HG03135 (cell line): ENCODE data around the gene DENND2A.
A peak's percentile ranks its signal among the peaks of the same experiment; 100 is the strongest.
"Not testable (repeated sequence)": the region's sequence is repeated elsewhere in the genome, so short reads cannot be mapped to it uniquely, and the experiment has no call there.

Source experiments
- ATAC-seq: cut with Tn5 transposase; IDR thresholded peaks from one replicate; pipeline ENCODE4 v1.9.1; 2021; ENCODE audit warnings: mild to moderate bottlenecking, moderate library complexity; ENCODE audit not compliant: unreplicated experiment

Gene DENND2A

GRCh38 chr7:140518370-140519006, 122.1 kb downstream of the DENND2A start:
- ATAC-seq = no peak

DNA sequence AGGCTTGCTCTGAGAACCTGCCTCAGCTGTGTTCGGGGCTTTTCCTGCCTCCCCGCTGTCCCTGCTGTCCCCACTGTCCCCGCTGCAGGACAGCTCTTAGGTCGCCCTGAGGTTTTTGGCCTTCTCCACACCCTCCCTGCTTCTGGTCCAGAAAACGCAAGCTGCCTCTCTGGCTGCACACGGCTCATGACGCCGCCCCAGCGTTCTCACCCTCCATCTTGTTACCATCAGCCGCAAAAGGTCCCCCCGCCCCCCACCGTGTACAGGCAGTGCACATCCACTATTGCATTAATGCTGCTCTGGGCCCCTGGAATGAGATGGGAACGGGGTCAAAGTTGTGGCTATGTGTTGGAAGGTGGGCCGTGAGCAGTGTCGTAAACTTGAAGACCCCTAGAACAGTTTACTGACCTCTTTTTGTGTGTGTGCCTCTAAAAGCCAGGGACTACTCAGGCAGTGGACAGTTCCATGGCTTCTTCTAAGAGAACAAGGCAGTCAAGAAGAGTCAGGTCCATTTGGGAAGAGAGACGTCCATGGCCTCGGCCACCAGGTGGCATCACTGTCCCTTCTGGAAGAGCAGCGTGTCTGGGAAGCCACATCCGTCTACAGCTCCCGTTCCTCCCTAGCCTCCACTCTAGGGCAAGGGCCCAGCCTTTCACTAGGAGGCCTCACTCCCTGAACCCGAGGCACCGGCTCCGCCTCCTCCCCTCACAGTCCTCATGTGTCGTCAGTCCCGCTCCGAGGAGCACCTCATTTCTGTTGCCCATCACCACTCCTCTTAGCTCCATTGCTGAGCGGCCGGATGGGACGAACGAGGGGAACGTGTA, 122.9 kb downstream of the DENND2A start:
- ATAC-seq = no peak

- ATAC-seq = no peak
Observed at GRCh38 chr7:140512317-140513000, 128.2 kb downstream of the DENND2A start.

DNA sequence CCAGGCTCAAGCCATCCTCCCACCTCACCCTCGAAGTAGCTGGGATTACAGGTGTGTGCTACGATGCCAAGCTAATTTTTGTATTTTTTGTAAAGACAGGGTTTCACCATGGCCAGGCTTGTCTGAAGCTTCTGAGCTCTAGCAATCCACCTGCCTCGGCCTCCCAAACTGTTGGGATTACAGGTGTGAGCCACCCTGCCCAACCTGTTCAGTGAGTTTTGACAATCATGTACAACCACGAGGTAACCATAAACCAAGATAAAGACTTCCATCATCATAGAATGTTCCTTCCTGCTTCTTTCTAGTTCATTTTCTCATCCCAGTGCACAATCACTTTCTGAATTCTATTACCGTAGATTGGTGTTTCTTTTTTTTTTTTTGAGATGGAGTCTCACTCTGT, 130.8 kb downstream of the DENND2A start:
- no peak for ATAC-seq

DNA sequence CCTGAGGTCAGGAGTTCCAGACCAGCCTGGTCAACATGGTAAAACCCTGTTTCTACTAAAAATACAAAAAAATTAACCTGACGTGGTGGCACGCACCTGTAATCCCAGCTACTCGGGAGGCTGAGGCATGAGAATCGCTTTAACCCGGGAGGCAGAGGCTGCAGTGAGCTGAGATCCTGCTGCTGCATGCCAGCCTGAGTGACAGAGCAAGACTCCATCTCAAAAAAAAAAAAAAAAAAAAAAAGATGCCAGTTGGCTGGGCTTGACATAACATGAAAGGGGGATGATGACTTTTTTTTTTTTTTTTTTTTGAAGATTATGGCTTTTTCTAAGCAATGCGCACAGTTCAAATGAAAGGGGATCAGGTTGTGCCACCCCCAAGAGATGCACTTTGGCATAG, 133.1 kb downstream of the DENND2A start:
- ATAC-seq = not testable (repeated sequence)

DNA sequence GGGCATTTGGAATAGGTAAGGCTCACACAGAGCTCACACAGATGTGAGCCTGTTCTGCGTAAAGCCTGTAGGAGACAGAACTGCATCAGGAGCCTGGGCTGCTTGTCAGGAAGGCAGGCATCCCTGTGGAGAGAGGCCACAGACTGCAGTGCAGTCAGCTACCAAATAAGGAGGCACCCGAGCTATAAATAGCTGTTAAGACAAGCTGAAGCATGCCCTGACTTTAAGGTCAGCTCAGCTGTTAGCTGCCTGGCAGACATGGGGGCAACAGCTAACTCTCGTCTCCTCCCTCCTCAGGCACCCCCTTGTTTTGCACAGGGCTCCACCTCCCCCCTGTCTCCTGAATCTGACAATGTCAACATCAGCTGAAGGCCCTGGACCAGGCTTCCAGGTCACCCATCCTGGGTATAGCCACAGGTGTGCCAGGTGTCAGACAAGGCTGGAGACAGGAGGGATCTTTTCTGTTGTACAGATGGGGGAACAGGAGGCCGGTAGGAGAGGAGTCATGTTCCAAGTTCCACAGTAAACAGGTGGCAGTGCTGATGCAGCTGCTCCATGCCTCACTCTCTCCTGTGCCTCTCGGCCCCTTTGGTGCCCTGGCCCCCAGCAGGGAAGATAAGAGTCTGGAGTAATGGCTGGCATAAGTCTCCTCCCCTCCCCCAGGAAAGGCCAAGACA, 133.7 kb downstream of the DENND2A start:
- no peak for ATAC-seq

GRCh38 chr7:140501966-140502365, 138.6 kb downstream of the DENND2A start:
- no peak for ATAC-seq

- ATAC-seq = not testable (repeated sequence)
Observed at GRCh38 chr7:140497807-140498206, 142.8 kb downstream of the DENND2A start.

- no peak for ATAC-seq
Observed at GRCh38 chr7:140497241-140497769, 143.3 kb downstream of the DENND2A start.

- no peak for ATAC-seq
Observed at GRCh38 chr7:140495514-140496097, 145.0 kb downstream of the DENND2A start.

- no peak for ATAC-seq
Observed at GRCh38 chr7:140494867-140495266, 145.7 kb downstream of the DENND2A start.

DNA sequence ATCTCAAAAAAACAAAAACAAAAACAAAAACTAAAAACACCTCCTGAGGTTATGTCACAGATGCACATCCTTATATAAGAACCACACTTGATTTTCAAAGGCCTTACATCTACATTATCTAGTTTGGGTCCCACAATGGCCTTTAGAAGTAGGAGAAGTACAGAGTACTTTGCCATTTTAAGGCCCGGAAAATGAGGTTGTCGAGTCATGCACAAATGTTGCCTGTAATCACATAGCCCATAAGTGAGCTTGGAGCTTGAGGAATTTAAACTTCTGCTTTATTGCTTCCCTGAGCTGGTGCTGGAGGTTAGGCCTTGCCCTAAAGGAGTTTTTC, 151.6 kb downstream of the DENND2A start:
- ATAC-seq = no peak

GRCh38 chr7:140485500-140486265, 154.9 kb downstream of the DENND2A start:
- no peak for ATAC-seq

DNA sequence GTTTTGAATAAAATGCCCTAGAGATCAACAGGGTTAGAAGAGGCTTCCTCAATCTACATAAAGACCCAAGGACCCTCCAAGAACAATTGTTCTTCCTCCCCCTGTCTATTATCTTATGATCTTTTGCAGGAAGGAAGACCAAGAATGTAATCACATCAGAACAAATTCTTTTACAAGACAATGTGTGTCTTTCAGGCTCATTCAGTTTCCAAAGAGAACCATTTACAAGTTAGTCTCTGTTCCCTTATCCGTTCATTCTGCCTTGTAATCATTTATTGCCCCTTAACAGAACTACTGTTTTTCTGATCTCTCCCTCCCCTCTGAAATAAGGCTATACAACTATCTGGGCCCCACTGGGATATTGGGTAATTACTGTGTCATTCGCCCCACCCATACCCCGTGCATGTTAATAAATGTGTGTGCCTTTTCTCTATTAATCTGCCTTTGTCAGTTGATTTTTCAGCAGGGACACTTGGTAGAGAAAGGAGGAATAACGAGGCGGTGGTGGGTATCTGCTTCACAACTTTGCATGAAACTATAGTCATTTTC, 155.6 kb downstream of the DENND2A start:
- ATAC-seq = no peak

GRCh38 chr7:140484479-140484878, 156.1 kb downstream of the DENND2A start:
- no peak for ATAC-seq

DNA sequence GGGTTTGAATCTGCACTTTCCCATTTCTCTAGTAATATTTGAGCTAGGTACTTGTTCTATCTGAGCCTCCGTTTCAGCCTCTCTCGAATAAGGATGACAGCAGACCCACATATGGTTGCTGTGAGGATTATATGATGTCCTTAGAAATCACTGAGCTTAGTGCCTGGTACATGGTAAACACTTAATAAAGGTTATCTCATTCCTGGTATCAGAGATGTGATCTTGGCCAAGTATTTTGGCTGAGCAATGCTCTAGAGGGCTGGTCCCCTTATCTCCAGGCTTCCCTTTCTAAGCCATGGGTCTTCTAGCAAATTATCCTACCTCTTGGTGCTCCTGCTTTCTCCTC, 160.9 kb downstream of the DENND2A start:
- ATAC-seq = no peak

- ATAC-seq = peak; percentile 92
Observed at GRCh38 chr7:140479062-140479738, 161.4 kb downstream of the DENND2A start, which contains the start of gene MKRN1. MKRN1 (minus strand) TSS chr7:140479505; CDS start chr7:140479344, 161 bp downstream.

DNA sequence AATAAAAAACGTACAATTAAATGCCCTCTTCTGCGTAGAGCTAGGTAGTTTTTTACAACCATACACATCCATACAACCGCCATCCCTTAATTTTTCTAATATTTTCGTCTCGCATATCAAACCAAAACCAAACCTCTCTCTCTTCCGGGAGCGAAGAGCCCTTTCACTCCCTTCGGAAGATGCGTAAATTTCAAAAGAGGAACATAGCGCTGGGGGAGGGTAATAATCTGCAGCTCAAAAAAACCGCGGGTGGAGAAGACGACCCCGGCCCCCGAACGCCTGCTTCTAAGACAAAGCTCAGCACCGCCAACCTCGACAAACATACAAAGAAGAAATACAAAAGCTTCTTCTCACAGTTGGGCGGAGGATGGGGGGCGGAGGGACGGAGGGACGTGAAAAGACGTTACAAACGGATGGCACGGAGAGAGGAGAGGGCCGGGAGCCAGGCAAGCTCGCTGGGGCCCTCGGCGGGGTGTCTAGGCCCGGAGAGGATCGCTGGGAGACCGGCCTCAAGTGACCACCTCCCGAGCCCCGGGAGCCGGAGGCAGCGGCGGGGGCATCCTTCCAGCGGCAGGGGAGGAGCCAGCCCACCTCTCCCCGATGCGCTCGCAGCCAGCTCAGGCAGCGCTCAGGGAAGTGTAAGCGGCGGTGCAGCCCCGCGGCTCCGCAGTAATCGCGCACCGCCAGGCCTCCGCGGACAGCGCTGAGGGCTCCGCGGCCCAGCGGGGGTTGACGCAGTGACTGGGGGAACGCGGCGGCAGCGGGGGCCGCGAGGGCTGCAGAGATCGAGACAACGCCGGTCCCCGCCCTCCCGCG, 162.2 kb downstream of the DENND2A start:
- ATAC-seq = peak; percentile 27
